GM18517 (cell line): ENCODE data around the gene HDHD2.
"Not testable (repeated sequence)": the region's sequence is repeated elsewhere in the genome, so short reads cannot be mapped to it uniquely, and the experiment has no call there.

Experiments
- ATAC-seq: cut with Tn5 transposase; IDR thresholded peaks from one replicate; pipeline ENCODE4 v1.9.1; 2021; ENCODE audit warnings: mild to moderate bottlenecking, moderate library complexity; ENCODE audit not compliant: unreplicated experiment

The HDHD2 gene, protein sequence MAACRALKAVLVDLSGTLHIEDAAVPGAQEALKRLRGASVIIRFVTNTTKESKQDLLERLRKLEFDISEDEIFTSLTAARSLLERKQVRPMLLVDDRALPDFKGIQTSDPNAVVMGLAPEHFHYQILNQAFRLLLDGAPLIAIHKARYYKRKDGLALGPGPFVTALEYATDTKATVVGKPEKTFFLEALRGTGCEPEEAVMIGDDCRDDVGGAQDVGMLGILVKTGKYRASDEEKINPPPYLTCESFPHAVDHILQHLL

DNA sequence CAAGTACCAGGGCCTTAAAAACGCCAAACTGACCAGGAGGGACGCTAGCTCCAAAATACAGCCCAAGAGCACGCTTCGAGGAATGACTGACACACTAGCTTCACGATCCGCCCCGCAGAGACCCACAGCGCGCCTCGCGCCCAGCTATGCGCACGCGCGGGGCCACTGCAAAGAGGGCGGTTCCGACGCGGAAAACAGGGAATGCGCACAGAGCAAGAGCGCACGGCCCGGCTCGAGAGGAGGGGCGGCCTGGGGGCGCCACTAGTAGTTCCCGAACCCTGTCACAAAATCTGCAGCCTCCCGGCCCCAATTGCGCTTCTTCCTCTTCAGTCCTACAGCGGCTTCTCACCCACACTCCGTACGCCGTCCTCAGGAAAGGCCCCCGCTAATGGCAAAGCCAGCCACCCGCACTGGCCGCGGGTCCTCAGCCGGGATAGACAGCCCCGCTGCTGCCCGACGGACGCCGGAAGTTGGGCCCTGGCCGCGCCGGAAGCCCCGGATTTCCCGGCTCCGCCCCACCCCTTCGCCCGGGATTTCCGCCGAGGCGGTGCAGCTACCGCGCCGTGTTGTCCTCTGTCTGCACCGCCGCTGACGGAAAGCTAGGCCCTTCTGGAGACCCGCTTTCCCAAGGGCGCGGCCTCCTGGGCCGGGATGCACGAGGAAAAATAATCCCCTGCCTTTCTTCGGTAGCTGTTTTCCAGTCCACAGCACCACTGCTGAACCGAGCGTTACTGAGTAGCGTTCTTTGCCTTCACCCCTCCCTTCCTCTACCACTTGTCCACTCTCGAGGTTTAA is at the start of gene HDHD2:
Gene HDHD2 (minus strand): TSS at position 472 of the 795 bp plus-strand sequence. CDS start 14,061 bp downstream, outside the sequence.
- peak; percentile 79 for ATAC-seq

DNA sequence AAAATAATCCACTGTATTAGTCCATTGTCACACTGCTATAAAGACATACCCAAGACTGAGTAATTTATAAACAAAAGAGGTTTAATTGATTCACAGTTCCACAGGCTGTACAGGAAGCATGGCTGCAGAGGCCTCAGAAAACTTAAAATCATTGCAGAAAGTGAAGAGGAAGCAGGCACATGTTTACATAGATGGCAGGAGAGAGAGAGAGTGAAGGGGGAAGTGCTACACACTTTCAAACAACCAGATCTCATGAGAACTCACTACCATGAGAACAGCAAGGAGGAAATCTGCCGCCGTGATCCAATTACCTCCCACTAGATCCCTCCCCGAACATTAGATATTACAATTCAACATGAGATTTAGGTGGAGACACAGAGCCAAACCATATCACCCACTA is 45.7 kb upstream of the HDHD2 start:
- not testable (repeated sequence) for ATAC-seq

DNA sequence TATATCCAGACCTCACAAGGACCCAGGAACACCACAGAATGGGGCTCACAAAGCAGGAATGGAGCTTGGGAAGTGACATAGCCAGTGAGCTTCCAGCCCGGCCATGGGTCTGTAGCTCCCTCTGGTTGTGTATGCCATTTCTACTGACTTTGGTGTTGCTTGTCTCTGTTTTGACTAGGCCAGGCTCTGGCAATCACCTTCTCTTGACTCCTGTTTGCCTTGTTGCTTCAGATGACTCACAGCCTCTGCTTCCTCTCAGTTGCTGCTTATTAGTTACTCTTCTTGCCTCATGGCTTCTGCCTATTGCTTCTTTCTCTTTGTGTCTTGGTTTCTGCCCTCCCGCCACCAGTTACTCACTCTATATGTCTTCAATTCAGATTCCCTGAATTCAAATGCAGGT is 41.7 kb upstream of the HDHD2 start:
- ATAC-seq = no peak

DNA sequence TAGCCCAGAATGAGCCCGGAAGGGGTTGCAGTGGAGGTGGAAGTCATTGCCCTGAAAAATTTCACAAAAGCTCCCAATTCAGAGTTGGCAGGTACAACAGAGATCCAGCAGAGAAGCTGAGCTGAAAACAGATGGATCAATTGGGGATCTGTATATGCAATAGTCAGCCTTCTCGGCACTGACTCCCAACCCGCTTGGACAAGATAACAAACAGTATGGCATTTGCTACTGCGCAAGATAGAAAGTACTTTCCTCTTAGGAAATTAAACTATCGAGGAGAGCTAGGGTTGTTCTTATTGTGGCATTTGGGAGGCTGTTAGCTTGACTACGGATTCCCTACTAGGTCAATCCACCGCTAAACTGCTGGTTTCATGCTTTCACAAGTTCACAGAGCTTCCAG is 37.4 kb upstream of the HDHD2 start:
- ATAC-seq = no peak

DNA sequence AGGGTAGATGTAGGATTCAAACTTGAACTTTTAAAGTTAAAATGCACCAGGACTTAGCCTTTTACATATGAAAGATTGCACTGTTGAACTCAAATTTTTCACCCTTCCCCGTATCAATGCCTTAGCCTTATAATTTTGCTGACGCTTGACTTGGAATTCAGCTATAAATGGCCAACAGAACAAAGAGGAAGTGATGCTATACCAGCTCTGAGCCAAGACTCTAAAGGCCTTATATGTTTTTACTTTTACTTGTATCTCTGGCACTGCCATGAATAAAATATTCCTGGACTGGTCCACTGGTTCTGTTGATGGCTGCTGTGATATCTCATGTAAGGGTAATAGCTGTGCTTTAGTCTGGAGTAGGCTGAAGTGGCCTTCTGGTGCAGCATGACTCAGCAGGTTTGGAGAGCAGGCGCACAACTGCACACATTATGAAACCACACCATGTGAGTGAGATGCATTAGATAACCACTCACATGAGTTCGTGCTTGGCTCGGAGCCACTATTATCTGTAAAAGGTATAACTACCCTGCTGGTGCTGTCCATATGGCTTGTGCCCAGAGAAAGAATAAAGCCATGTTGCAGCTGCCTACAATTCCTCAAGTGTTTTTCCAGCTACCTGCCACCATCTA is 34.2 kb upstream of the HDHD2 start:
- ATAC-seq = no peak

DNA sequence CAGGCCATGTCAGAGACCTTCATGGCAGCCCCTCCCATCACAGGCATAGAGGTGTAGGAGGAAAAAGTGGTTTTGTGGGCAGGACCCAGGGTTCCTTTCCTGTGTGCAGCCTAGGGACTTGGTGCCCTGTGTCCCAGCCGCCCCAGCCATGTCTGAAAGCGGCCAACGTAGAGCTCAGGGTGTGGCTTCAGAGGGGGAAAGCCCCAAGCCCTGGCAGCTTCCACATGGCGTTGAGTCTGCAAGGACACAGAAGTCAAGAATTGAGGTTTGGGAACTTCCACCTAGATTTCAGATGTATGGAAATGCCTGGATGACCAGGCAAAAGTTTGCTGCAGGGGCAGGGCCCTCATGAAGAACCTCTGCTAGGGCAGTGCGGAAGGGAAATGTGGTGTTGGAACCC is 31.9 kb upstream of the HDHD2 start:
- not testable (repeated sequence) for ATAC-seq

DNA sequence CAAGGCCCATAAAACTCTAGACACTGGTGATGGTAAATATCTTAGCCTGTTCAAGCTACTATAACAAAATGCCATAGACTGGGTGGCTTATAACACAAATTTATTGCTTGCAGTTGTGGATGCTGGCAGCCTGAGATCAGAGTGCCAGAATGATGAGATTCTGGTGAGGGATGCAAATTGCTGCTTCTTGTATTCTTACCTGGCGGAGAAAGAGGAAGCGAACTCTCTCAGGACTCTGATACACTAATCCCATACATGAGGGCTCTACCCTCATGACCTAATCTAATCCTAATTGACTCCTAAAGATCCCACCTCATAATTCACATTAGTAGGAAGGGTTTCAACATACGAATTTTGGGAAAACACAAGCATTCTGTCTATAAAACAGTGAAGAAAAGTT is 30.5 kb upstream of the HDHD2 start:
- ATAC-seq = no peak

DNA sequence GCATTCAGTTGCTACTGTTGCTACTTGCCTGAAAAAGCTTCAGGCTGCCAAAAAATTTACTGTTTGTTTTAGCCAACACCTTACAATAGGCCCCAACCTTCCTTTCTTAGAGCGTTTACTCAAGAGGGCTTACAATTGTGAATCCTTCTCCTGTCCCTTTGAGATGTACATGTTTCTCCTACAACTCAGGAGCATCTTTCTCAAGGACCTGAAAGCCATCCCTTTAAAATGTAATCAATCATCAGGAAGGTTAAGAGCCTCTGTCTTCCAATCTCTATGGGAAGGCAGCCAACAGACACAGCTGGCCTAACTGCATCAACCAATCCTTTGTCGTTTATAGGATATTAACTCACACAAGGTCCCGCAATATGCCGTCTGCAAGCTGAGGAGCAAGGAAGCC is 29.2 kb upstream of the HDHD2 start:
- no peak for ATAC-seq

DNA sequence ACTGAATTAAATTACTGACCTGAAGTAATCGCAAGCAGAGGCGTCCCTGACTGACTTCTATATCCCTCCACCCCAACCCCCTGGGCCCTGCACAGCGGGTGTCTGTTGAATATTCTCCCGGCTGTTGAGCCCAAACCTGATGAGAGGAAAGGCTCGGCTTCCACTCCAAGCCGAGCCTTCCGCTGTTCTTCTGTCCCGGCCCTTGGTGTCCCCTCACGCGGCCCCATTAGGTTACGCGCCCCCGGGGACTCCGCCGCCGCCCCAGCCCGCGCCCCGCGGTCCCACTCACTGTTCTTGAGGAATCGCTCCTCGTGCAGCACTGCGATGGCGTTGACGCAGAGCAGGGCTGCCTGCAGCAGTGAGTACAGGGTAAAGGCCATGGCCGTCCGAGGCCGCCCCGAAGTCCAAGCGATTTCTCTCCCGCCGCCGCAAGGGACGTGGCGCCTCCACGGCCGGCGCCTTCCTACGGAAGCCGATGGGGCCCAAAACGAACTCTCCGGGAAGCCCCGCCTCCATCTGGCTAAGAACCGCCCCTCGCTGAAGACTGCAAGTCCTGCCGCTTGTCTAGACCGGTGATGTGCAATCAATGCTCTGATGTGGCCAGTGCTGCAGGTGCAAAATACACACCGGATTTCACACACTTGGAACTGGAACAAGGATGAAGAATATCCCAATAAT is 25.7 kb upstream of the HDHD2 start, which contains the start of gene IER3IP1:
Gene IER3IP1 (minus strand): TSS at position 467 of the 678 bp plus-strand sequence. CDS start 87 bp downstream, at position 380.
- peak; percentile 66 for ATAC-seq

DNA sequence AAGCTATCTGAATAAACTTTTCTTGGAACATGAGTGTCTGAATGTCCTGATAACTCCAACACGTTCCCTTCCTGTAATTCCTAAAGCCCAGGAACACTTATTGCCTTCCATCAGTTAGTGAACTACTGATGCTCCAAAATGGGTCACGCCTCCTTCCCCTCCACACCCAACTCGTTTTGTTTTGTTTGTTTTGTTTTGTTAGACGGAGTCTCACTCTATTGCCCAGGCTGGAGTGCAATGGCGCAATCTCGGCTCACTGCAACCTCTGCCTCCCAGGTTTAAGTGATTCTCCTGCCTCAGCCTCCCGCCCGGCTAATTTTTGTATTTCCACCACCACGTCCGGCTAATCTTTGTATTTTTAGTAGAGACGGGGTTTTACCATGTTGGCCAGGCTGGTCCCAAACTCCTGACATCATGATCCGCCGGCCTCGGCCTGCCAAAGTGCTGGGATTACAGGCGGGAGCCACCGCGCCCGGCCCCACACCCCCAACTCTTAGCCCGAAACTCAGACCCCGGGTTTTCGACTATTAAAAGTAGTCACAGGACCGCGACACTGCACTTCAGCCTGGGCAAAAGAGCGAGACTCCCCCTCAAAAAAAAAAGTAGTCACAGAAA is 25.1 kb upstream of the HDHD2 start:
- ATAC-seq = no peak

DNA sequence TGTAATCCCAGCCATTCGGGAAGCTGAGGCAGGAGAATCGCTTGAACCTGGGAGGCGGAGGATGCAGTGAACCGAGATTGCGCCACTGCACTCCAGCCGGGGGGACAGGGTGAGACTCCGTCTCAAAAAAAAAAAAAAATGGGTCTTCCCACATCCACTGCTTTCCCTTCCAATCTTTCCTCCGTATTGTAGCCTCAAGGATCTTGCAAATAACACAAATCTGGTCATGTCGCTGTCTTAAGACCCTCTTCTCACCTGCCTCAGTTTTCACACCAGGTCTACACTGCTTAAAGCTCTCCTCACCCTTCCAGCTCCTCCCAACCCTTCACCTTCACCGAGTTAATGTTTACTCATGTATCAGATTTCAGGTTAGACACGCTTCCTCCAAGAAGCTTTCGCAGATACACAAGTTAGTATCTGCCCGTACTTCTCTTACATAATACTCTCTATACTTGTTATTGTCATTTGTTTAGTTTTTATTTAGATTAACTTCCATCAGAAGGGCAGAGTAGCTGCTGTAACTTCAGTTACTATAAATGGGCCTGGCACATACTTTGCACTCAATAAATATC is 24.3 kb upstream of the HDHD2 start:
- ATAC-seq = no peak

DNA sequence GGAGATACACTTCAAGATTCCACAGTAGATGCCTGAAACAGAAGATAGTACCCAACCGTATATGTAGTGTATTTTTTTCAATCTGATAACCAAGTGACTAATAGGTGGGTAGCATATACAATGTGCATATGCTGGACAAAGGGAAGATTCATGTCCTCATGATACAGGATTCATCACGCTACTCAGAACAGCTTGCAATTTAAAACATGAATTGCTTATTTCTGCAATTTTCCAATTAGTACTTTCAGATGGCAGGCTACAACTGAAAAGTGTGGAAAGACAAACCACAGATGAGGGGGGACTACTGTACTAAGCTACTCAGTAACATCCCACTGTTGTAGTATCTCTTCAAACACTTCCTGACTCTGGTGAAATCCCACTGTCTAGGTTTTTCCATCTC is 22.2 kb upstream of the HDHD2 start:
- no peak for ATAC-seq

DNA sequence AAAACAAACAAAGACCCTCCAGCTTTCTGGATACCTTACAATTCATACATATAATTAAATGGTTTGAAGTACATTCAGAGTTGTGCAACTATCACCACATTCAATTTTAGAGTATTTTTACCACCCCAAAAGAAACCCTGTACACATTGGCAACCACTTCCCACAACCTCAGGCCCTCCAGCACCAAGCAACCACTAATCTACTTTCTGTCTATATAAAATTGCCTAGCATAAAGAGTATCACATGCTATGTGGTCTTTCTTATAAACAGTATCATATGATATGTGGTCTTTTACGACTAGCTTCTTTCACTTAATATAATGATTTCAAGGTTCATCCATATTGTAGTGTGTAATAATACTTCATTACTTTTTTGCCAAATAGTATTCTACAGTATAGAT is 18.6 kb upstream of the HDHD2 start:
- no peak for ATAC-seq

DNA sequence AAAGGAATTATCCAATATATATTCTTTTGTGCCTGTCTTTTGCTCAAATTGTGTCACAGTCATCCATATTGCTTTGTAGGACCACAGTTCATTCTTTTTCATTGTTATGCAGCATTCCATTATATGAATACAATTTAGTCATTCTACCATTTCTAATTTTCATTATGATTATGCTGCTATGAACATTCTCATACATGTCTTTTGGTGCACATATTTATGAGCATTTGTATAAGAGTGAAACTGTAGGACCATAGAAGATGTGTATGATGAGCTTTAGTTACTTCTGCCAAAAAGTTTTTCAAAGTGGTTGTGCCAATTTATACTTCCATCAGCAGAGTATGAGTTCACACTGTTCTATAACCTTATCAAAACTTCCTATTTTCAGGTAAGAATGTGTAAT is 18.2 kb upstream of the HDHD2 start:
- no peak for ATAC-seq

DNA sequence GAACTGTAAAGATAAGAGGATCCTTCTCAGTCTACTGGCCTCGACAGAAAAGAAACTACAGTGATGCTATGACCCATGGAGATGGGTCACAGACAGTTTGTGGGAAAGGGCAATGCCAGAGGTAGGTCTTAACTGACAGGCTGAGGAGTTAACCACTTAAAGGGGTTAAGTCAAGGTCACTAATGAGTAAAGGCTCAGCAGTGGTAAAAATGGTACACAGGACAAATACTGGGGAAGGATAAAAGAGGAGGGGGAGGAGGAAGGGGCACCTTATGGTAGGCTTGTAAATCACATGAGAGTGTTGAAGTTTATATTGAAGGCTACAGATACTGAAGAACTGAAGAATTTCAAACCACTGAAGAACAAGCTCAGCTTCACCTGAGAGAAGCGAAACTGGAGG is 16.0 kb upstream of the HDHD2 start:
- ATAC-seq = no peak

DNA sequence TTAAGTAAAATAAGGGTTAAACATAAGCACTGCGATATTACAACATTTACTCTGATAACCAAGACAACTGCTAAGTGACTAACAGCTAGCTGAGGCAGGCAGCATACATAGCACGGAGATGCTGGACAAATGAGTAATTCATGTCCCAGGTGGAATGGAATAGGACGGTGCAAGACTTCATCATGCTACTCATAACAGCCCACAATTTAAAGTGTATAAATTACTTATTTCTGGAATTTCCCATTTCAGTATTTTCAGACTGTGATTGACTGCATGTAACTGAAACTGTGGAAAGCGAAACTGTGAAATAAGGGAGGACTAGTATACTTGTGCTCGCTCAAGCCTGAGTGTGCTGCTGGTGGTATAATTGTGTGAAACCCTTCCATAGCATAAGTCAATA is 12.9 kb upstream of the HDHD2 start:
- peak; percentile 73 for ATAC-seq

DNA sequence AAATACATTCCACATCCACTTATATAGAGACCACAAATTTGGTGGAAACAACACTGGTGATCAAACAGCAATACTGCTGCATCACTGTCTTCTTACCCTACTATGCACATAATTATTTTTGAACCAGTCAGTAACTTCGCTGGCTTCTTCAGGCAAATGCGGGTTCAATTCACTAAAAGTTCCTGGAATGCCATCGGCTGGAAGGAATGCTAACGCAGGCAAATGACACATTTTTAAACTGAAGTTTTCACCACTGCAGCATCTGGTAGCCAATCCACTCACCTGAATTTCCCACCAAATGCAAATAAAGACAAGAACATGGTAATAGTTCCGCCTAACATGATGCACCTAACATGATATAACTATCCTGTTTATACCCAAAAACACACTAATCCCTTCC is 10.0 kb upstream of the HDHD2 start:
- ATAC-seq = no peak

DNA sequence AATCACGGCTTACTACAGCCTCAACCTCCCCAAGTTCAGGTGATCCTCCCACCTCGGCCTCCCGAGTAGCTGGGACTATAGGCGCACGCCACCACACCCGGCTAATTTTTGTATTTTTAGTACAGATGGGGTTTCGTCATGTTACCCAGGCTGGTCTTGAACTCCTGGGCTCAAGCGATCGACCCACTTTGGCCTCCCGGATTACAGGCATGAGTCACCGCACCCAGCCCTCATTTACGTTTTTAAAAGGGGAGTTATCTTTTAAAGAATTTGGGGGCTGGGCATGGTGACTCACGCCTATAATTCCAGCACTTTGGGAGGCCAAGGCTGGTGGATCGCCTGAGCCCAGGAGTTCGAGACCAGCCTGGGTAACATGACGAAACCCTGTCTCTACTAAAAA is 8.1 kb upstream of the HDHD2 start:
- not testable (repeated sequence) for ATAC-seq

DNA sequence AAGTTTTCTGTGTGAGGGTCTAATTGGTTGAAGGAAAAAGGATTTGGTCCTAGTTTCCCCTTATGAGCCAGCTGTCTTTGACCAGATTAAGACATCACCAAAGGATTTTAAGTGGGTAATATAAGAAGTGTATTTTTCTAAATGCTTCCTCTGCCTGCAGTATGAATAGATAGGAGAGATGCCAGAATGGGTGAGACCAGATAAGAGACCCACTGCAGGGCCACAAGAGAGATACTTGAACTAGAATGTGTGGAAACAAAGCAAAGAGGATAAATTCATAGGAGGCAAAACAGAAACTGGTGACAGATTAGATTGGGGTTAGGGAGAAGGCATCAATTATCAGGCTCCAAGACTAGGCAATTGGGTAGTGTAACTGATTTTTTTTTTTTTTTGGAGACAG is 1.1 kb upstream of the HDHD2 start:
- no peak for ATAC-seq

DNA sequence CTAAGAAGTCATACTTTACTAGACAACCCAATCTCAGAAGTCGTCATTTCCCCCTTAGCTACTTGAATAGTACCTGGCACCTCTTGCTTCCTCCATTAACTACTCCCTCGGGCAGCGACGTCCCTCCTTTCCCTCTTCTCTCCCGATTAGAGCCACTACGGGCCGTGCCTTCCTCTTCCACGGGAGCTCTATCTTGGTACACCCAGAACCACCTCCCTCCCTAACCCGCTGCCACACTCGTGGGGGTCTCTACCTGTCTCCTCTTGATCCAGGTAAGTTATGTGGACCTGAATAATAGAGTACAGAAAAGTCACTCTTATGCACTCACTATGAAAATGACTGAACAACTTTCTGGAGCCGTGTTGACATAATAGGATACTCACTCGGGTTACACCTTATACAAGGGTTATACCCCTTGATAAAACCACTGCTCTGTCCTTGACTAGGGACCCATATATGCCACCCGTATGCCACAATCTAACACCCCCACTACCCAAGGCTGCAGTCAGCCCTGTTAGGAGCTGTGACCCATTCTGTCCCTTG is 595 bp upstream of the HDHD2 start:
- peak; percentile 15 for ATAC-seq
